OCI-LY1 (cell line): ENCODE data around the gene CLEC10A.
"Not testable (repeated sequence)": the region's sequence is repeated elsewhere in the genome, so short reads cannot be mapped to it uniquely, and the experiment has no call there.

Experiments
- H2AFZ ChIP-seq: fragments of 200-600 bp; sonication (generic), shearing (Covaris generic); 2 replicates; pipeline ENCODE4 v1.6.0; 2014; ENCODE audit warnings: antibody characterized with exemption, mild to moderate bottlenecking, low read length
- H3F3A ChIP-seq: fragments of 200-600 bp; sonication (generic), shearing (Covaris generic); 2 replicates; pipeline ENCODE4 v1.6.0; 2014; ENCODE audit warnings: mild to moderate bottlenecking, antibody characterized with exemption, low read length, moderate library complexity; ENCODE audit not compliant: insufficient read depth
- H3K27ac ChIP-seq: fragments of 200-600 bp; sonication (generic); 2 replicates; pipeline ENCODE4 v1.5.1; 2014; ENCODE audit warnings: low read length, mixed run types, mild to moderate bottlenecking, low read depth; ENCODE audit not compliant: poor library complexity, severe bottlenecking
- H3K27me3 ChIP-seq: fragments of 200-600 bp; sonication (generic); 2 replicates; pipeline ENCODE4 v1.6.0; 2014; ENCODE audit warnings: antibody characterized with exemption, mild to moderate bottlenecking, low read length, moderate library complexity; ENCODE audit not compliant: insufficient read depth
- H3K36me3 ChIP-seq: fragments of 200-600 bp; sonication (generic); 2 replicates; pipeline ENCODE4 v1.6.1; 2014; ENCODE audit warnings: mild to moderate bottlenecking, antibody characterized with exemption, low read length, moderate library complexity, mixed read lengths; ENCODE audit not compliant: insufficient read depth
- H3K4me1 ChIP-seq: fragments of 200-600 bp; sonication (generic); 2 replicates; pipeline ENCODE4 v1.5.1; 2014; ENCODE audit warnings: mild to moderate bottlenecking, low read length, moderate library complexity; ENCODE audit not compliant: insufficient read depth, severe bottlenecking
- H3K4me2 ChIP-seq: fragments of 200-600 bp; sonication (generic), shearing (Covaris generic); 2 replicates; pipeline ENCODE4 v1.6.1; 2014; ENCODE audit warnings: low read length
- H3K4me3 ChIP-seq: fragments of 200-600 bp; sonication (generic); 2 replicates; pipeline ENCODE4 v1.5.1; 2014; ENCODE audit warnings: low read length, low read depth, mild to moderate bottlenecking, mixed read lengths; ENCODE audit not compliant: poor library complexity, severe bottlenecking
- H3K79me2 ChIP-seq: fragments of 200-600 bp; shearing (Covaris generic); 2 replicates; pipeline ENCODE4 v1.6.1; 2016; ENCODE audit warnings: mixed run types, low read length, mixed read lengths; ENCODE audit not compliant: insufficient read depth
- H3K9ac ChIP-seq: fragments of 200-600 bp; sonication (generic), shearing (Covaris generic); 2 replicates; pipeline ENCODE4 v1.6.1; 2014; ENCODE audit warnings: mild to moderate bottlenecking, low read length, mixed read lengths
- H3K9me2 ChIP-seq: fragments of 200-600 bp; sonication (generic), shearing (Covaris generic); 2 replicates; pipeline ENCODE4 v1.6.1; 2014; ENCODE audit warnings: low read depth, mild to moderate bottlenecking, low read length, mixed read lengths
- H3K9me3 ChIP-seq: fragments of 200-600 bp; shearing (Covaris generic); 2 replicates; pipeline ENCODE4 v1.6.1; 2014; ENCODE audit warnings: low read length, mixed read lengths
- H4K20me1 ChIP-seq: fragments of 200-600 bp; sonication (generic), shearing (Covaris generic); 2 replicates; pipeline ENCODE4 v1.6.0; 2016; ENCODE audit warnings: mild to moderate bottlenecking, low read length; ENCODE audit not compliant: insufficient read depth
- CTCF ChIP-seq: fragments of 200-600 bp; sonication (generic), shearing (Covaris generic); IDR thresholded peaks from 2 replicates; pipeline ENCODE4 v1.5.1; 2017; ENCODE audit warnings: mild to moderate bottlenecking, antibody characterized with exemption, low read length, moderate library complexity, mixed read lengths
- EZH2 ChIP-seq: fragments of 200-600 bp; sonication (generic), shearing (Covaris generic); IDR thresholded peaks from 2 replicates; pipeline ENCODE4 v1.8.0; 2017; ENCODE audit warnings: borderline replicate concordance, mixed run types, mild to moderate bottlenecking, antibody characterized with exemption, low read length, moderate library complexity, mixed read lengths

Gene CLEC10A

GRCh38 chr17:7107012-7107754, 27.1 kb upstream of the CLEC10A start:
- 0 out of 2 replicates have a peak, but pooled peaks cover 6% of the 10 kb centered on the region for H3K27me3 ChIP-seq
- no peak for TF ChIP-seq EZH2
- TF ChIP-seq CTCF: no peak
- H2AFZ ChIP-seq: no peak overlapping the region
- no peak overlapping the region for H3K4me3 ChIP-seq
- H3K9me3 ChIP-seq: no peaks in the 10 kb centered on the region
- H3K27ac ChIP-seq: no peak overlapping the region
- H3K36me3 ChIP-seq: no peaks in the 10 kb centered on the region
- no peaks in the 10 kb centered on the region for H4K20me1 ChIP-seq
- H3K9me2 ChIP-seq: no peaks in the 10 kb centered on the region
- H3K4me1 ChIP-seq: no peaks in the 10 kb centered on the region
- no peaks in the 10 kb centered on the region for H3F3A ChIP-seq
- no peak overlapping the region for H3K9ac ChIP-seq
- no peak overlapping the region for H3K4me2 ChIP-seq
- no peaks in the 10 kb centered on the region for H3K79me2 ChIP-seq

GRCh38 chr17:7102421-7102820, 22.4 kb upstream of the CLEC10A start:
- H3K79me2 ChIP-seq: no peaks in the 10 kb centered on the region
- no peak overlapping the region for H3K4me2 ChIP-seq
- H3K27me3 ChIP-seq: peaks cover 9% of the 10 kb centered on the region; the same call in 1 of the 2 replicates
- H3K27ac ChIP-seq: no peak overlapping the region
- no peaks in the 10 kb centered on the region for H3K4me1 ChIP-seq
- H3K9me2 ChIP-seq: no peaks in the 10 kb centered on the region
- H3K36me3 ChIP-seq: no peaks in the 10 kb centered on the region
- no peak overlapping the region for H3K9ac ChIP-seq
- H2AFZ ChIP-seq: no peak overlapping the region
- H3F3A ChIP-seq: no peaks in the 10 kb centered on the region
- no peak for TF ChIP-seq EZH2
- TF ChIP-seq CTCF: no peak
- no peak overlapping the region for H3K4me3 ChIP-seq
- H3K9me3 ChIP-seq: no peaks in the 10 kb centered on the region
- no peaks in the 10 kb centered on the region for H4K20me1 ChIP-seq

GRCh38 chr17:7101531-7101930, 21.5 kb upstream of the CLEC10A start:
- Histone ChIP-seq H2AFZ (no peak overlapping the region), H3K4me1 (no peaks in the 10 kb centered on the region), H3K36me3 (no peaks in the 10 kb centered on the region), H3K9me3 (no peaks in the 10 kb centered on the region), H3K79me2 (no peaks in the 10 kb centered on the region), H3K4me2 (no peak overlapping the region), H3F3A (no peaks in the 10 kb centered on the region), H3K27ac (no peak overlapping the region), H3K27me3 (peaks cover 9% of the 10 kb centered on the region; the same call in 1 of the 2 replicates), H4K20me1 (no peaks in the 10 kb centered on the region), H3K9me2 (no peaks in the 10 kb centered on the region), H3K9ac (no peak overlapping the region), H3K4me3 (no peak overlapping the region)
- no peak for TF ChIP-seq CTCF
- TF ChIP-seq EZH2: no peak

GRCh38 chr17:7100641-7101379, 20.8 kb upstream of the CLEC10A start:
- H3K36me3 ChIP-seq, H3K4me2 ChIP-seq, H3K27ac ChIP-seq, H3K9me2 ChIP-seq, H3F3A ChIP-seq, H4K20me1 ChIP-seq, H3K9ac ChIP-seq, H2AFZ ChIP-seq, H3K27me3 ChIP-seq, H3K79me2 ChIP-seq, H3K4me1 ChIP-seq, H3K9me3 ChIP-seq, H3K4me3 ChIP-seq: not testable (repeated sequence)
